Vagina (tissue), 2 donors: ENCODE data around the gene MEIS1. TPM values are rescaled to one million over a fixed set of nuclear protein-coding genes. Genes with fewer than 3 reads are reported as not detected.
A peak's percentile ranks its signal among the peaks of the same experiment; 100 is the strongest.

Source experiments
- DNase-seq, 2 donors: peaks; one replicate each; pipeline ENCODE4 v3.0.0-alpha.2; 2017; ENCODE audit errors: extremely low spot score in 2 of 2
- H3K27ac ChIP-seq: fragments of 200-600 bp; sonication (generic); one replicate; pipeline ENCODE4 v1.5.1; 2019
- H3K27me3 ChIP-seq: fragments of 200-600 bp; sonication (generic); one replicate; pipeline ENCODE4 v1.5.1; 2019
- H3K36me3 ChIP-seq, 2 donors: fragments of 200-600 bp; sonication (generic); one replicate each; pipeline ENCODE4 v1.5.1; 2017 to 2019
- H3K4me1 ChIP-seq: fragments of 200-600 bp; sonication (generic); one replicate; pipeline ENCODE4 v1.5.1; 2019
- H3K4me3 ChIP-seq, 2 donors: fragments of 200-600 bp; sonication (generic); 1 replicate in 1 of 2; 2 replicates in 1 of 2; pipeline ENCODE4 v1.5.1; 2016 to 2019
- H3K9me3 ChIP-seq: fragments of 200-600 bp; sonication (generic); one replicate; pipeline ENCODE4 v1.5.1; 2019
- CTCF ChIP-seq, 3 experiments: fragments of 450-650 bp in 2 of 3; fragments of 200-600 bp in 1 of 3; sonication (generic) in 1 of 3; IDR thresholded peaks; one replicate each; pipeline ENCODE4 v1.5.1; 2017 to 2019; ENCODE audit warnings: antibody characterized with exemption in 3 of 3, mild to moderate bottlenecking in 2 of 3, moderate library complexity in 2 of 3
- POLR2A ChIP-seq, 2 donors: fragments of 450-650 bp; IDR thresholded peaks; one replicate each; pipeline ENCODE4 v1.6.1; 2017; ENCODE audit warnings: antibody characterized with exemption in 2 of 2, mild to moderate bottlenecking in 2 of 2, moderate library complexity in 2 of 2
- POLR2AphosphoS5 ChIP-seq, 2 donors: sonication (generic); formaldehyde crosslinking; IDR thresholded peaks; one replicate each; pipeline ENCODE4 v1.9.0; 2017; ENCODE audit warnings: antibody characterized with exemption in 2 of 2, mild to moderate bottlenecking in 2 of 2, low read depth in 1 of 2; ENCODE audit not compliant: insufficient read depth in 1 of 2
- intact Hi-C: fragments of 100-400 bp; cut with DNase I; formaldehyde crosslinking; loops from one replicate; pipeline ENCODE4 v1.15.1; 2023
- total RNA-seq: library from RNA; depleted of rRNA; stranded (reverse); fragments of >200 nt; gene quantifications from one replicate; pipeline ENCODE4 v1.2.3, GENCODE V29; 2016

Gene MEIS1
- total RNA-seq, 1 donor from 2014 or later = 80.5 TPM

- H3K9me3 ChIP-seq = no peaks in the 10 kb centered on the region
- TF ChIP-seq POLR2A (IDR thresholded peaks at IDR 0.05) (no peak), POLR2AphosphoS5 (IDR thresholded peaks at IDR 0.05; ENCODE audit: insufficient read depth in 1 of 2, low read depth in 1 of 2) (no peak), CTCF (IDR thresholded peaks at IDR 0.05) (no peak)
- H3K27ac ChIP-seq = no peak overlapping the region
- no peak overlapping the region for H3K4me3 ChIP-seq
- peaks cover 52% of the 10 kb centered on the region for H3K4me1 ChIP-seq
- DNase-seq = no peak
- no peaks in the 10 kb centered on the region for H3K36me3 ChIP-seq
- intact Hi-C loops = no loop called here
- H3K27me3 ChIP-seq = no peaks in the 10 kb centered on the region
Observed at GRCh38 chr2:66472225-66472843, 37.4 kb downstream of the MEIS1 start.

GRCh38 chr2:66477135-66477842 lies 42.4 kb downstream of the MEIS1 start:
- H3K4me3 ChIP-seq = no peak overlapping the region

GRCh38 chr2:66478299-66478698 lies 43.4 kb downstream of the MEIS1 start:
- TF ChIP-seq POLR2AphosphoS5 (IDR thresholded peaks at IDR 0.05; ENCODE audit: insufficient read depth in 1 of 2, low read depth in 1 of 2) (no peak), CTCF (IDR thresholded peaks at IDR 0.05) (no peak), POLR2A (IDR thresholded peaks at IDR 0.05) (no peak)

More at GRCh38 chr2:66477135-66477842, 42.4 kb downstream of the MEIS1 start:
- H3K27me3 ChIP-seq = no peaks in the 10 kb centered on the region
- peaks cover 40% of the 10 kb centered on the region for H3K4me1 ChIP-seq
- H3K36me3 ChIP-seq = no peaks in the 10 kb centered on the region
- no peak for TF ChIP-seq POLR2A (IDR thresholded peaks at IDR 0.05)
- TF ChIP-seq POLR2AphosphoS5 (IDR thresholded peaks at IDR 0.05; ENCODE audit: insufficient read depth in 1 of 2, low read depth in 1 of 2) = no peak
- no peak for TF ChIP-seq CTCF (IDR thresholded peaks at IDR 0.05)
- H3K9me3 ChIP-seq = no peaks in the 10 kb centered on the region
- intact Hi-C loops = no loop called here
- H3K27ac ChIP-seq = peak overlapping the region; percentile 0
- no peak for DNase-seq

GRCh38 chr2:66478731-66479316 lies 43.9 kb downstream of the MEIS1 start:
- DNase-seq = no peak
- no peaks in the 10 kb centered on the region for H3K36me3 ChIP-seq
- H3K27me3 ChIP-seq = no peaks in the 10 kb centered on the region
- H3K9me3 ChIP-seq = no peaks in the 10 kb centered on the region
- TF ChIP-seq CTCF (IDR thresholded peaks at IDR 0.05) (no peak), POLR2A (IDR thresholded peaks at IDR 0.05) (no peak), POLR2AphosphoS5 (IDR thresholded peaks at IDR 0.05; ENCODE audit: insufficient read depth in 1 of 2, low read depth in 1 of 2) (no peak)
- peaks cover 40% of the 10 kb centered on the region for H3K4me1 ChIP-seq
- H3K27ac ChIP-seq = no peak overlapping the region
- peak overlapping the region in 1 of 2 donors; percentile 3 for H3K4me3 ChIP-seq
- intact Hi-C loops = no loop called here

More at GRCh38 chr2:66478299-66478698, 43.4 kb downstream of the MEIS1 start:
- H3K36me3 ChIP-seq = no peaks in the 10 kb centered on the region
- no peak overlapping the region for H3K4me3 ChIP-seq
- no peaks in the 10 kb centered on the region for H3K27me3 ChIP-seq
- H3K27ac ChIP-seq = no peak overlapping the region
- H3K9me3 ChIP-seq = no peaks in the 10 kb centered on the region
- no peak for DNase-seq
- peaks cover 40% of the 10 kb centered on the region for H3K4me1 ChIP-seq
- intact Hi-C loops = no loop called here
